GM18519 (cell line): ENCODE results near the gene FBLN1.
"Not testable (repeated sequence)": the region's sequence is repeated elsewhere in the genome, so short reads cannot be mapped to it uniquely, and the experiment has no call there.

Experiments used
- ATAC-seq: cut with Tn5 transposase; IDR thresholded peaks from one replicate; pipeline ENCODE4 v1.9.1; 2021; ENCODE audit warnings: mild to moderate bottlenecking, moderate library complexity; ENCODE audit not compliant: unreplicated experiment, low FRiP score

The FBLN1 gene

GRCh38 chr22:45502215-45503049, at the start of gene FBLN1:
Gene FBLN1, plus strand, starts transcription at chr22:45502883. Its CDS starts 103 bp downstream, at chr22:45502986.
- no peak for ATAC-seq

DNA sequence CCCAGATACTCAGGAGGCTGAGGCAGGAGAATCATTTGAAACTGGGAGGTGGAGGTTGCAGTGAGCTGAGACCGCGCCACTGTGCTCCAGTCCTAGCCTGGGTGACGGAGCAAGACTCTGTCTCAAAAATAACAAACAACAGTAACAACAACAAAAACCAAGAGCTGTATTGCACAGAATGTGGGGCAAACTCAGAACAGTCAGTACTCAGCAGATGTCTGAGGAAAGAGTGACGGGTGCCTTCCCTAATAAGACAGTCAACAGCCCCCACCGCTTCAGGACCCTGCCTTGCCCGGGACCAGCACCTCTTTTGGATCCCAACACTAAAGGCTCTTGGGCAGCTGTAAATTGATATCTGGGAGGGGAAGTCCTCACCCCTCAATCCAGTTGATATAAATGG, 48.9 kb upstream of the FBLN1 start:
- ATAC-seq: no peak

- no peak for ATAC-seq
These were observed 48.4 kb upstream of the FBLN1 start for GRCh38 chr22:45454275-45454674.

DNA sequence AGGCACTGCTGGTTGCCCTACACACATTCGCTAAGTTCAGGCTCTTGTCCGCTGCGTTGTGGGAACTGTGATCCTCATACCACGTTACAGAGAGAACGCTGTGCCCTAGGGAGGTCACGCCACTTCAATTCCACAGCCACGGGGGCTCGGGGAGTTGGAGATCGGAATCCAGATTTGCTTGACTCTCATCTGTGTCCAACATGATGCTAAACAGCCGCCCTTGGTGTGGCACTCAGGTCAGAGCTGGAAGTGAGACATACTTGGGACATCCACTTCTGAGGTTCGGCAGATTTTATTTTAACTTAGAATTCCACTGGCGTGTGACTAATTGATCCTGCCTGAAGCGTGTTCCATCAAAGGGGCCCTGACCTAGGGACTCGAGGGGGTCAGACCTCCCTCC, 47.5 kb upstream of the FBLN1 start:
- no peak for ATAC-seq

DNA sequence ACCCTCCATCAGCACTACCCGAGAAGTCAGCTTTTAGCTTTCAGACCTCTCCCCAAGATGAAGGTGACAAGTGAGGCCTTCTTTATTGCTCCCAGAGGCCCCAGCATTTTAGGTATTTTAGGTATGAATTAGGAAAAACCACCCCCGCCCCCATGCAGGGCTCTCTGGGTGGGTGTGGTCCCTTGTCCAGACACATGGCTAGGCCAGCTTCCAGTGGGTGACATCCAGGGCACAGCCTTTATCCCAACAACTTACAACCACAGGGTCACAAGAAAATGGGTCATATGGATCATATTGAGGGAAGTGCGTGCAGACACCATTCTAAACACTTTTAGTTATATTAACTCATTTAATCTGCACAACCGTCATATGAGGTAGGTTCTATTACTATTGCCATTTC, 47.1 kb upstream of the FBLN1 start:
- no peak for ATAC-seq

DNA sequence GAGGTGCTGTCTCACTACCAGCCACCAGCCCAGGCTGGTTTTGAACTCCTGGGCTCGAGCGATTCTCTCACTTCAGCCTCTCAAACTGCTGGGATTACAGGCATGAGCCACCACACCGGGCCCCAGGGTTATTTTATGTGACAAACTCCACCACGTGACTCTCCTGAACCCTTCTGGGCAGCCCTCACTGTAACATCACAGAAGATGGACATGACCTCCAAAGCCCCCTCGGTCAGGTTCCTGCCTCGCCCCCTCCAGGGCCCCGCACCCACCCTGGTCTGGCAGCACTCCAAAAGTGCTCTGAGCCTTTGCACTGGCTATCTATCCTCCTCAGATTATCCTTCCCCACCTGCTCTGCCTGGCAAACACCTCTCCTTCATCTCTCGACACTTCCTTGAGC, 45.9 kb upstream of the FBLN1 start:
- no peak for ATAC-seq

- ATAC-seq: no peak
These were observed 44.2 kb upstream of the FBLN1 start for GRCh38 chr22:45458532-45458931.

GRCh38 chr22:45459235-45459634, 43.4 kb upstream of the FBLN1 start:
- ATAC-seq: no peak

DNA sequence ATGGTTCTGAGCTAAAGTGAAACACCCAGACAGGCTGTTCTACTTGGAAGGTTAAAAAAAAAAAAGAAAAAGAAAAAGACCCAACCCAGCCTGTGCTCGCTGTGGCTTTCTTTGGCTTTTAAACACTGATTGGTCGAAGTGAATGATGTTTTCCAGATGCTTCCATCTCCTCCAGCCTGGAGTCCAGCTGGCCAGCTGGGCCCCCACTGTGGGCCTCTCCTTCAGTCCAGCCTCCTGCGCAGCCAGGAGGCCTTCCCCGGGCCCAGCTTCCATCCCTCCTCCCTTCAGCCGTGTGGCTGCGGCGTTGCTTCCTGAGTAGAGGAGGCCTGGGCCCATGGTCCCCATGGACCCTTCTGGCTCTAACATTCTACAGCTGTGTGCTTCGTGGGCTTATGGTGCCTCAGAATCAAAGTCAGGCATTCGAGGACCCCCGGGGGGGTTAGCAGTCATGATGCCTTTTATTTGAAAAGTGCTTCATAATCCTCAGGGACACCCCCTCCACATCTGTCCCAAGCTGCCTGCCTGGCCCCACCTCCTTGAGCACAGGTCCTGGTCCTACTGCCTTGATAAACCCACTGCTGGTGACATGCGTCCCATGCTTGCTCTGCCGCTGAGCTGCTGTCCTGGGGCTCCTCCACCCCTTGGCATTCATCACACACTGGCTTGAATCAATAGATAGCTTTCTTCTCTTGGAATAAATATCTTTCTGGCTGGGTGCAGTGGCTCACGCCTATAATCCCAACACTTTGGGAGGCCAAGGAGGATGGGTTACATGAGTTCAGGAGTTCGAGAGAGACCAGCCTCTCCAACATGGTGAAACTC, 42.2 kb upstream of the FBLN1 start:
- ATAC-seq: no peak

GRCh38 chr22:45462034-45462655, 40.5 kb upstream of the FBLN1 start:
- no peak for ATAC-seq

DNA sequence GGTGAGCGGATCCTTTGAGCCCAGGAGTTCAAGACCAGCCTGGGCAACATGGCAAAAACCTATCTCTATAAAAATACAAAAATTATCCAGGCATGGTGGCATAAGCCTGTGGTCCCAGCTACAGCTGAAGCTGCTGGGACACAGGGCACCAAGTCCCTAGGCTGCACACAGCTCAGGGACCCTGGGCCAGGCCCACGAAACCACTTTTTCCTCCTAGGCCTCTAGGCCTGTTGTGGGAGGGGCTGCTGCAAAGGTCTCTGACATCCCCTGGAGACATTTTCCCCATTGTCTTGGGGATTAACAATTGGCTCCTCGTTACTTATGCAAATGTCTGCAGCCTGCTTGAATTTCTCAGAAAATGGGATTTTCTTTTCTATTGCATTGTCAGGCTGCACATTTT, 39.0 kb upstream of the FBLN1 start:
- ATAC-seq: not testable (repeated sequence)

GRCh38 chr22:45465633-45466032, 37.0 kb upstream of the FBLN1 start:
- ATAC-seq: no peak

GRCh38 chr22:45468872-45469271, 33.8 kb upstream of the FBLN1 start:
- ATAC-seq: no peak

DNA sequence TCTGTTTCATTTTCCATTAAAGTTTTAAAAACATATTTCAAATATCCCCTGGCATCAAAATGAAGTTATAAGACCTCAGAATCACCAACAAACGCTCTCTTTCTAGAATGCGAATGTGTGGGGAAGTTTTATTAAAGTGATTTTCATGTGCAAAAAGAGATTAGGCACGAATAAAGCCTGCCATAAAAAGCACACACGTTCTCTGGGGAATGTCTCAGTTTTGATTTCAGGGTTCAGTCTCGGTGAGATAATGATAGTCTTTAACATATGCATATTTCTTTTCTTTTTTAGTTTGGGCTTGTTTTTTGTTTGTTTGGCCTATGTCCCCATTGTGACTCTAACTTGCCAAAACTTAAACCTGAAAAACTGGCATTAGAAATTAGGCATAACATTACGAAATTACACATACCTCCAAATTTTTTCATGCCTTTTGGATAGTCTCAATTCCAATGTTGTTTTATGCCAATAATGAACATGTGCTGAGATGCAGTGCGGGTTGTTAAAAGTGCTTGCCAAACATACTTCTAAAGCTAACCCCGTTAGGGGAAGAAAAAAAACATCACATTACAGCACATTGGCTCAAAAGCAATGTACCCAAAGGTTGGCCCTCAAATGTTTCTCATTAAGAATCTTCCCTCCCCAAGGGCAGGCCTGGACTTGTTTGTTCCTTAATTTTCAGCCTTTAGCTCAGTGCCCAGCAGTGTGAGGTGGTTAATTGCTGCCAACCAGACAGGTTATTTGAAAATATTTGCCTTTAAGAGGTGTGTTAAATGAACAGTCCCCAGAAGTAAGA, 33.2 kb upstream of the FBLN1 start:
- no peak for ATAC-seq

DNA sequence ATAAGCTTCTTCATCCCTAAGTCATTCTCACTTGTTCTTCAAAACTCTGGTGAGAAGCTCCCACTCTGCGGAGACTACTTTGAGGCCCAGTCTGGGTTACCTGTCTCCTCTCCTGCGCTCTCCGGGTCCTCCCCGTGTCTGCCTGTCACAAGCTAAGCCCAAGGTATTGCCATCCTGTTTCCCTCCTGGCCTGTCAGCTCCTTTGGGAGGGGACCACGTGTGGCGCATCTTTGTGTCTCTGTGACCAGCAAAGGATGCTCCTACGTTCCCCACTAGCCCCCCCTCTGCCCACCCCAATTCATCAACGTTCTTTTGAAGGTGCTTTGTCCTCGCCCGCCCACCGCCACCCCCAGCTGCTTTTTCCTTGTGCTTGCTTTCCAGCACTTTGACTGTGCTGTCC, 31.8 kb upstream of the FBLN1 start:
- ATAC-seq: no peak

DNA sequence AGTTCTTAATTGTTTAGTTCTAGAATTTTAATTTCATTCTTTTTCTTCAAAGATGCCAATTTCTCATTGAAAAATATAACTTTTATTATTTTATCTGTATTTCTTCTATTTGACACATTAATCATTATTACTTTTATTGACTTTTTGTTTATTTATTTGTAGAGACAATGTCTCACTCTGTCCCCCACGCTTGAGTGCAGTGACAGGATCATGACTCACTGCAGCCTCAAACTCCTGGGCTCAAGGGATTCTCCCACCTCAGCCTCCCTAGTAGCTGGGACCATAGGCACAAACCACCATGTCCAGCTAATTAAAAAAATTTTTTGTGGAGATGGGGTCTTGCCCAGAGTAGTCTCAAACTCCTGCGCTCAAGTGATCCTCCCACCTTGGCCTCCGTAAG, 30.3 kb upstream of the FBLN1 start:
- no peak for ATAC-seq

- ATAC-seq: no peak
These were observed 29.0 kb upstream of the FBLN1 start for GRCh38 chr22:45473626-45474237.

- ATAC-seq: no peak
These were observed 27.5 kb upstream of the FBLN1 start for GRCh38 chr22:45475063-45475747.

- no peak for ATAC-seq
These were observed 26.7 kb upstream of the FBLN1 start for GRCh38 chr22:45475851-45476514.
